ENCODE data around the gene SPDYE8. TPM values are rescaled to one million over a fixed set of nuclear protein-coding genes. Genes with fewer than 3 reads are reported as not detected.
"Not testable (repeated sequence)": the region's sequence is repeated elsewhere in the genome, so short reads cannot be mapped to it uniquely, and the experiment has no call there.

SPDYE8 gene
- total RNA-seq, 1 experiment from 2014 or later = not detected

DNA sequence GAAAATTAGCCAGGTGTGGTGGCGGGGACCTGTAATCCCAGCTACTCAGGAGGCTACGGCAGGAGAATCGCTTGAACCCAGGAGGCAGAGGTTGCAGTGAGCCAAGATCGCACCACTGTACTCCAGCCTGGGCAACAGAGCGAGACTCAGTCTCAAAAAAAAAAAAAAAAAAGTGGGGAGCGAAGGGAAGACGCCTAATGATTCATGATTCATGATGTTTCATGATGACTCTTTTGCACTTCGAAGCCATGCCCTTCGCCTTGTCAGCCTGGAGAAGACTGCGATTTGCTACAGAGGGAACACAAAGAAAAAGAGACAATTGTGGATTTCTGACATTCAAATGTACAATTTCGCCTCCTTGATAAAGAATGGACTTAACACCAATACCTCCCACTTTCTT is 47.5 kb downstream of the SPDYE8 start:
- BruUV-seq (replicated peaks); intact Hi-C loops (cut with micrococcal nuclease); H3K4me1 Mint-ChIP-seq (ENCODE audit: insufficient read depth, unreplicated experiment); H3K36me3 Mint-ChIP-seq (ENCODE audit: insufficient read depth, unreplicated experiment); H3K9me3 Mint-ChIP-seq (ENCODE audit: unreplicated experiment); POLR2A ChIA-PET; H3K4me3 Mint-ChIP-seq (ENCODE audit: unreplicated experiment); CTCF ChIA-PET; H3K27ac Mint-ChIP-seq (ENCODE audit: low read depth, unreplicated experiment); H3K27me3 Mint-ChIP-seq (ENCODE audit: insufficient read depth, unreplicated experiment); DNase-seq (ENCODE audit: unreplicated experiment): not testable (repeated sequence)

DNA sequence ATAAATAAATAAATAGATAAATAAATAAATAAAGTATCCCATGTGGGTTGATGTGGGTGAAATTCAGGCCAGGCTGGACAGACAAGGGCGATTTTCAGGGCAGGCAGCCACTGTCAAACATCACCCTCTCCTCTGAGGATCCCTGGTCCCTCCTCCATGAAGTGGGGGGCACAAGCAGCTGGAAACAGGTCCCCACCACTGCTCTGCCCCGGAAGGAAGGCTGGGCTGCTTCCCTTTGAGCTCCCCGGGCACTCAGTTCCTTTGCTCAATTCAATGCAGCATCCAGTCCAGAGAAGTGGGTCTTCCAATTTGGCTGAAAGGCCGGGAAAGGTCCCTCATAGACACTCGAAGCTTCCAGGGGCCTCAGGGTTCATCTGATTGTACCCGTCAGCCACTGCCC is 49.2 kb downstream of the SPDYE8 start:
- CTCF ChIA-PET; H3K4me1 Mint-ChIP-seq (ENCODE audit: insufficient read depth, unreplicated experiment); H3K9me3 Mint-ChIP-seq (ENCODE audit: unreplicated experiment); POLR2A ChIA-PET; BruUV-seq (replicated peaks); DNase-seq (ENCODE audit: unreplicated experiment); H3K27ac Mint-ChIP-seq (ENCODE audit: low read depth, unreplicated experiment); H3K4me3 Mint-ChIP-seq (ENCODE audit: unreplicated experiment); H3K36me3 Mint-ChIP-seq (ENCODE audit: insufficient read depth, unreplicated experiment); H3K27me3 Mint-ChIP-seq (ENCODE audit: insufficient read depth, unreplicated experiment); intact Hi-C loops (cut with micrococcal nuclease): not testable (repeated sequence)

DNA sequence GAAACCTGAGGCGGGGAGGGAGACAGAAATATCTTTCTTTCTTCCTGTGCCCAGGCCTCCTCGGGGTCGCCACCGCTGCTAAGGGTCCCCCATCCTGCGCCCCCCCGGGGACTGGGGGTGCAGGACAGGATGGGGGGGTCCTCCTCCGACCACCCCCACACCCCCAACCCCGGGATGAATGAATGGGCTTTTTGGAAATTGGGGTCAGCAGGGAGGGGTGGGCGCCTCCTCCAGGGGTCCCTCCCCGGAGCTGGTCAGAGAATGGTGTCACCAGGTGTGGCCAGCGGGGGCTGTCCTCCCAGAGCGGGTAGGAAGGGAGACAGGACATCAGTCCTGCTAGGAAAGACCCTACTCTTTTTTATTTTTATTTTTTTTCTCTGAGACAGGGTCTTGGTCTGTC is 53.1 kb downstream of the SPDYE8 start:
- POLR2A ChIA-PET; H3K27ac Mint-ChIP-seq (ENCODE audit: low read depth, unreplicated experiment); H3K9me3 Mint-ChIP-seq (ENCODE audit: unreplicated experiment); H3K36me3 Mint-ChIP-seq (ENCODE audit: insufficient read depth, unreplicated experiment); CTCF ChIA-PET; intact Hi-C loops (cut with micrococcal nuclease); H3K4me1 Mint-ChIP-seq (ENCODE audit: insufficient read depth, unreplicated experiment); DNase-seq (ENCODE audit: unreplicated experiment); H3K4me3 Mint-ChIP-seq (ENCODE audit: unreplicated experiment); BruUV-seq (replicated peaks); H3K27me3 Mint-ChIP-seq (ENCODE audit: insufficient read depth, unreplicated experiment): not testable (repeated sequence)

DNA sequence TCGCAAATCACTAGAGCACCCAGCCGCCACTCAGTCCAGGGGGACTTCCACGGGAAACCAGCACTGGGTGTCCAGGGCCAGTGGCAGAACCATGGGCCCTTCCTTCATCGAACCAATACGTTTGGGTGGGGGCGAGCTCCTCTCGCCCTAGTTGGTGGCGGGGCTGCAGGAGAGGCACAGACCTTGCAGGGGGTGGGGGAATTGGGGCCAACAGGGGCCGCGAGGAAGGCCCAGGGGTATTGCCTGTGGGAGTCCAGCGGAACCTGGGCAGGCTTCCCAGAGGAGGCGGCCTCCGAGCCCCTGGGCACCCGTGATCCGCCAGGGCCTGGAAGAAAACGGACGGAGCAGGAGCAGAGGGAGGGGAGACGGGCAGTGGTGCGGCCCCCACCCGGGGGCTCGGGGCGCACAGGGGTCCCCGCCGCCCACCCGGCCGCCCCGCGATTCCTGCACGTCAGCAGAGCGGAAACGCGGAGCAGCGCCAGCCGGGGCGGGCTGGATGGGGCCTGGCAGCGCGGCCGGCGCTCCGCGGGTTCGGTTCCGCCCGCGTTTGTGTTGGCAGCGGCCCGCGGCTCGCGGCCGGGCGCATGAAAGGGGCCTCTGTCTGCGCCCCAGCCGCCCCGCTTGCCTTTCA is 53.8 kb downstream of the SPDYE8 start:
- BruUV-seq (replicated peaks); DNase-seq (ENCODE audit: unreplicated experiment); POLR2A ChIA-PET; H3K4me3 Mint-ChIP-seq (ENCODE audit: unreplicated experiment); H3K36me3 Mint-ChIP-seq (ENCODE audit: insufficient read depth, unreplicated experiment); H3K4me1 Mint-ChIP-seq (ENCODE audit: insufficient read depth, unreplicated experiment); CTCF ChIA-PET; H3K27me3 Mint-ChIP-seq (ENCODE audit: insufficient read depth, unreplicated experiment); intact Hi-C loops (cut with micrococcal nuclease); H3K27ac Mint-ChIP-seq (ENCODE audit: low read depth, unreplicated experiment); H3K9me3 Mint-ChIP-seq (ENCODE audit: unreplicated experiment): not testable (repeated sequence)

DNA sequence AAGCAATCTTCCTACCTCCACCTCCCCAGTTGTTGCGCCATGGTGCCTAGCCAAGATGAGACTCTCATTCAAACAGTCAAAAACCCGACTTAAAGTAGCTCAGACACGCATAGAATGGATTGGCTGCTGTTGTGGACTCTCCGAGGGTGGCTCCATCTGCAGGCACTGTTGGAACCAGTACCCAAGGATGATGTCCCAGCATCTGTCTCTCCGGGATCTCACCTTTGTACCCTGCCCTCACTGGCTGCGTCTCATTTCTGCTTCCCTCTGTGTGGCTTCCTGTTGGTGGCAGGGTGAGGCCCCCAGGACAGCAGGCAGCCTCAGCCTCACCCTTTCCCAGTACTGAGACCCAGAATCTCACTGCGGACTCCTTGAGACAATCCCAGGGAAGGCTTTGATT is 54.8 kb downstream of the SPDYE8 start:
- H3K9me3 Mint-ChIP-seq (ENCODE audit: unreplicated experiment); intact Hi-C loops (cut with micrococcal nuclease); BruUV-seq (replicated peaks); H3K4me3 Mint-ChIP-seq (ENCODE audit: unreplicated experiment); H3K27ac Mint-ChIP-seq (ENCODE audit: low read depth, unreplicated experiment); H3K4me1 Mint-ChIP-seq (ENCODE audit: insufficient read depth, unreplicated experiment); H3K36me3 Mint-ChIP-seq (ENCODE audit: insufficient read depth, unreplicated experiment); H3K27me3 Mint-ChIP-seq (ENCODE audit: insufficient read depth, unreplicated experiment); POLR2A ChIA-PET; DNase-seq (ENCODE audit: unreplicated experiment); CTCF ChIA-PET: not testable (repeated sequence)

DNA sequence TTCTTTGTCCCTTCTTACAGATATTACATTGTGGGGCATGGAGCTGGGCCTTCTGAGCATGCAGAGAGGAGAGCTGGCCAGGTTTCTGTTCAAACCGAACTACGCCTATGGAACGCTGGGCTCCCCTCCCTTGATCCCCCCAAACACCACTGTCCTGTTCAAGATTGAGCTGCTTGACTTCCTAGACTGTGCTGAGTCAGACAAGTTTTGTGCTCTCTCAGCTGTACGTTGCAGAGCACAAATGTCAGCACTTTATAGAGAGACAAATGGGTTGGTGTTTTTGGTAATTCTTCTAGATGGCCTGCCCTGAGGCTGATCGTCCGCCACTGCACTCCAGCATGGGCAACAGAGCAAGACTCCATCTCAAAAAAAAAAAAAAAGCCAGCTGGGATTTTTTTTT is 58.1 kb downstream of the SPDYE8 start:
- CTCF ChIA-PET = not testable (repeated sequence)

More for the DNA sequence above, 58.1 kb downstream of the SPDYE8 start:
- POLR2A ChIA-PET; H3K9me3 Mint-ChIP-seq (ENCODE audit: unreplicated experiment); H3K27ac Mint-ChIP-seq (ENCODE audit: low read depth, unreplicated experiment); H3K36me3 Mint-ChIP-seq (ENCODE audit: insufficient read depth, unreplicated experiment); H3K27me3 Mint-ChIP-seq (ENCODE audit: insufficient read depth, unreplicated experiment); BruUV-seq (replicated peaks); H3K4me3 Mint-ChIP-seq (ENCODE audit: unreplicated experiment); intact Hi-C loops (cut with micrococcal nuclease); H3K4me1 Mint-ChIP-seq (ENCODE audit: insufficient read depth, unreplicated experiment); DNase-seq (ENCODE audit: unreplicated experiment): not testable (repeated sequence)

Other genes with a start within 250 kb of the SPDYE8 start
- gene TYW1B, start 201.6 kb downstream of the SPDYE8 start, total RNA-seq (2022) = 0.93 and 0.98 TPM in 2 replicates
- 37.7 and 42.2 TPM in 2 replicates for gene POM121, start 104.7 kb downstream of the SPDYE8 start, total RNA-seq (2022)
- 0.26 and 1.0 TPM in 2 replicates for gene TRIM74, start 60.3 kb downstream of the SPDYE8 start, total RNA-seq (2022)
- gene SPDYE11, start 28.1 kb upstream of the SPDYE8 start, total RNA-seq (2022) = not detected in 2 replicates
- not detected in 2 replicates for gene SPDYE9, start 56.3 kb upstream of the SPDYE8 start, total RNA-seq (2022)

All from MCF 10A (cell line).